ENCODE measurements around the gene SMC1A.

DNA sequence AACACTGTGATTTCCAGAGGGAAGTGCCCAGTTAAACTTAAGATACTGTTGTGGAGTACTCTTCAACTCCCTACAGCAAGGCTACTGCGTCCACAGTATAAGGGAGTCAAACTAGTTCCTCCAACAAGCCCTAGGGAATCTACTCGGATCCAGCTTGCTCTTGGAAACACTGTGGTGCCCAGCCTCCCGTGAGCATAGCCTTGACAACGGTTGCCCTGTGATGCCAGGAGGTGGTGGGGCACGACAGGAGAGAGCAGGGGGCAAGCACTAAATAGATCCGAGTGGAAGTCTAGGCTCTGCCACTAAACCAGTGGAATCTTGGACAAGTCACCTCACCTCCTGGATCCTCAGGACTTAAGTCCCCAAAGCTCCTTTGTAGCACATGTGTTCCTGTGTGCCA lies 45.6 kb downstream of the SMC1A start:
- TF ChIP-seq POLR2A (IDR thresholded peaks at IDR 0.05): no peak
- TF ChIP-seq, protein P1, sequence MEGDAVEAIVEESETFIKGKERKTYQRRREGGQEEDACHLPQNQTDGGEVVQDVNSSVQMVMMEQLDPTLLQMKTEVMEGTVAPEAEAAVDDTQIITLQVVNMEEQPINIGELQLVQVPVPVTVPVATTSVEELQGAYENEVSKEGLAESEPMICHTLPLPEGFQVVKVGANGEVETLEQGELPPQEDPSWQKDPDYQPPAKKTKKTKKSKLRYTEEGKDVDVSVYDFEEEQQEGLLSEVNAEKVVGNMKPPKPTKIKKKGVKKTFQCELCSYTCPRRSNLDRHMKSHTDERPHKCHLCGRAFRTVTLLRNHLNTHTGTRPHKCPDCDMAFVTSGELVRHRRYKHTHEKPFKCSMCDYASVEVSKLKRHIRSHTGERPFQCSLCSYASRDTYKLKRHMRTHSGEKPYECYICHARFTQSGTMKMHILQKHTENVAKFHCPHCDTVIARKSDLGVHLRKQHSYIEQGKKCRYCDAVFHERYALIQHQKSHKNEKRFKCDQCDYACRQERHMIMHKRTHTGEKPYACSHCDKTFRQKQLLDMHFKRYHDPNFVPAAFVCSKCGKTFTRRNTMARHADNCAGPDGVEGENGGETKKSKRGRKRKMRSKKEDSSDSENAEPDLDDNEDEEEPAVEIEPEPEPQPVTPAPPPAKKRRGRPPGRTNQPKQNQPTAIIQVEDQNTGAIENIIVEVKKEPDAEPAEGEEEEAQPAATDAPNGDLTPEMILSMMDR (IDR thresholded peaks at IDR 0.05): no peak

Measured in lower leg skin (tissue), 3 donors.